Stimulated activated CD4-positive, alpha-beta T cell treated with anti-CD3 and anti-CD28 coated beads, Interleukin-15, amount 100 ng/mL, for 1 hour (primary cell): Measurements from ENCODE around the gene MSX2.

ENCODE experiments used
- DNase-seq, 2 donors: peaks; one replicate each; pipeline ENCODE4 v3.0.0-alpha.2; 2020; ENCODE audit warnings: low read depth in 1 of 2, low spot score in 1 of 2

Gene MSX2

GRCh38 chr5:174717826-174718455 is 6.4 kb upstream of the MSX2 start:
- DNase-seq = no peak

GRCh38 chr5:174718880-174719610 is 5.3 kb upstream of the MSX2 start:
- no peak for DNase-seq

DNA sequence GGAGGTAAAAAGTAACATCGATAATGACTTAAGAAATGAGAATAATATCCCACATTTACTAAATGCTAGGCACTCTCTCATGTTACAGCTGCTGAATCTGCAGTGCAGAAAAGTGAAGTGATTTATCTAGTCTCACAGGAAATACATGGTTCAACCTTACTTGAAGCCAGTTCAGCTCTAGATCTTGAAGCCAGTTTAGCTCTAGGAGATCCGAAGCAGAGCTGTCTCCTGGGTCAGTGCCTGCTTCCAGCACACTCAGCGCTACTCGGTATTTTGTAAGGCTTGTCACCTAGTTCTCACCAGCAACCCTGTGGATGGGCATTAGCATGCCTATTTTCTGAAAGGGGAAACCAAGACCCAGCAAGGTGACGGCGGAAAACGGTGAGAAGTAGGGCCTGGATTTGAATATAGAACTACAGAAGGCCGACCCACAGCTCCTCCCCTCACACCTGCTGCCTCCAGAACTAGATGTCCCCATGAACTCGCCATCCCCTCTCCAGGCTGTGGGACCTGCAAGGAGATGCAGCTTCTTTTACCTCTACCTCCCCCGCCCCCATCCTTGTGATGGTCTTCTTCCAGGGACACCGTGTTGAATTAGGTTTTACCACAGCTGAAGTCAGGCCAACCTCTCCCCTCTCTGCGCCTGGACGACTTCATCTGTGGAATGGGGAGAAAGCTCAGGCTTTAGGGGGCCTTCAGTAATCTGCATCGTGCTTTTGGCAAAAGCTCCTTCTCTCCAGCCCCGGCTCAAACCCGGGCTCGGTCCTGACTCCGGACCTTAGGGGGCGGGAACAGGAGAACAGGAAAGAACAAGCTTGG is 4.4 kb upstream of the MSX2 start:
- DNase-seq = no peak

- no peak for DNase-seq
These were observed 3.5 kb upstream of the MSX2 start for GRCh38 chr5:174720612-174721529.

- DNase-seq = no peak
These were observed 2.6 kb upstream of the MSX2 start for GRCh38 chr5:174721530-174722432.

DNA sequence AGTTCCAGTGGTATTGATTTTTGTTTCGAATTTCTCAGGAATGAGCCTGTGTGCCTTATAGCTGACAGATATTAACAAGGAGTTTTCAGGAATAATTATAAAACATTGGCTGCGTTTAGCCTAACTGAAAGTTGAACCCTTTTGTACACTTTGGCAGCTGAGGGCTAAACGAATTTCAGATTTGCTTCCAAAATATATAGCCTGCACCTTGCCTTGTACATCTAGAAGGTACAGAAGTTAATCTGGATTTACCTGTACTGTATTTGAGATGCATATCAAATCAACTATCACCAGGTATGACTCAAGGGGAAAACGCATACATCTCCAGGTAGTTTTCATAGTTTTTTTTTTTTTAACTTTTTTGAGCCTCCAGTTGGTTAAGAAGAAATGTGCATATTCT is 1.9 kb upstream of the MSX2 start:
- no peak for DNase-seq

DNA sequence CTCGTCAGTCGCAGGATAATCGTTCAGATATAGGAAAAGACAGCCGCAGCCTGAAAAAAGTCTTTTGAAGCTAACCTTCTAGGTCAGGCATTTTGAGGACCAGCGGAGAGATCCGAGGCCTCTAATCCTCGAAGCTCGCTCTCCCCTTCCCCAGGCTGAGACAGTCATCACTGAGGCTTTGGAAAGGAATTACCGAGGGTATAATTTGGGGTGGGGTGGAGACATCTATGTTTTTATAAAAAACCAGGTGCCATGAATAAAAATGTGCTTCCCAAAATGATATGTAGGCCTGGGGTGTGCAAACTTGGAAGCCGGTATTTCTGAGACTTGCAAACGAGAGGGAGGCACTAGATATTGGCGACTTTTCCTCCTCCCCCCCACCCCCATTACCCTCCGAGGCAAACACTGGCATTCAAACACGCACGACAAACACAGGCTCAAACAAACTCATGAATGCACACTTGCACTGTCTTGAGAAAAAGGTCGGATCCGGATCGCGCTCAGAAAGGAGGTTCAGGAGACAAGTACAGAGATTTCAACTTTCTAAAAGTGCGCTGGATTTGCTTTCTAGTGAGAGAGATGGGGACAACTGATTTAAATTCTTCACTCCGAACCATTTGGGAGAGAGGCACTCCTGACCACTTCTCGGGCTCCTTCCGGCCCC is 935 bp upstream of the MSX2 start:
- DNase-seq = no peak

DNA sequence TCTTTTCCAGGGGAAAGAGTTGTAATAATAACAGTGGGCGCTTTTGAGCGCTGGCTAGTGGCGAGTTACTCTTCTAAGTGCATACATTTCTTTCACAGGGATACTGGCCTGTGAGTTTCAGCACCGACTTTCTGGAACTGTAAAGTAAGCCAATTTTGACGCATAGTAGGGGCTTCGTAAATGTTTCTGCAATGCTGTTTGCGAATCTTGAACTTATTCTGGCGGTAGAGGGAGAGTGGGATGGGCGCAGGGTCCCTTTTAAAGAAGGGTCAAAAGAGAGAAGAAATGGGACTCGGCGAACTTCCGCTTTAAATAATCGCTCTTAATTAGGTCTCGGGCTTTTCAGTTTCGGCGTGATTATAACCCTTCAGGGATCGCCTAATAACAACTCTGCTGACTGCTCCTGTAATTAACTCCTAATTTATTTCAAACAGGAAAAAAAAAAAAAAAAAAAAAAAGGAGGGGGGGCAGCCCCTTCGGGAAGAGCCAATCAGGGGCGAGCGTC is 351 bp upstream of the MSX2 start:
- DNase-seq = no peak

DNA sequence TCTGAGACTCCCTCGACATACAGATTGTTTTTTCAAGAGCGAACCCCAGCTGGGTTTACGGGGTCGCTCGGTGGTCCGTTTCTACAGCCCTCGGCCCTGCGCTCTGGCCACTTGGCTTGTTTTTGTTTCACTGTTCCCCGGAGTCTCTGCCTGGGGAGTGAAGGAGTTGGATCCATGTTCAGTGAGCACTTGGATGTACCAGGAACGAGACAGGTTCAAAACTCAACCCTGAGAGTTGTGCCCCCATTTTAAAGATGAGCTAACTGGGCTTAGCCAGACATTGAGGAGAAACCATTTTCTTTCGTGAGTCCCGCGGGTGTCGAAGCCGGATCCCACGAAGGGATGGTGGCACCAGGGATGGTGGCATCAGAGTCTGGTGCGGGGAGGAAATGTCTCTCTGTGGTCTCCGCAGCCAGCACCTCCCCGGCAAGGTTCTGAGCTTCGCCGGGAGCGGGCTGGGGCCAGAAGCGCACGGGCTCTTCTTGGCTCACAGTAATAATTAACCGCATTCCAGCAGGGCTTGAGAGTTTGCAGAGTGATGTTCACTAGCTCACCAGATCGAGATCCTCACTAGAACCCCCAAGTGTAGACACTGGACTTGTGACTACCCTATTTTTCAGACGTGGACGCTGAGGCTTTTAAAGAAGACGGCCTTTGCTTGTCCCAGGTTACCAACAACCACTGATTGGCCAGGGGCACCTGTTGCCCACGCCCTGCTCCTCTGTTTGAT is 1.0 kb downstream of the MSX2 start:
- DNase-seq = no peak

GRCh38 chr5:174725991-174726601 is 1.7 kb downstream of the MSX2 start:
- no peak for DNase-seq

DNA sequence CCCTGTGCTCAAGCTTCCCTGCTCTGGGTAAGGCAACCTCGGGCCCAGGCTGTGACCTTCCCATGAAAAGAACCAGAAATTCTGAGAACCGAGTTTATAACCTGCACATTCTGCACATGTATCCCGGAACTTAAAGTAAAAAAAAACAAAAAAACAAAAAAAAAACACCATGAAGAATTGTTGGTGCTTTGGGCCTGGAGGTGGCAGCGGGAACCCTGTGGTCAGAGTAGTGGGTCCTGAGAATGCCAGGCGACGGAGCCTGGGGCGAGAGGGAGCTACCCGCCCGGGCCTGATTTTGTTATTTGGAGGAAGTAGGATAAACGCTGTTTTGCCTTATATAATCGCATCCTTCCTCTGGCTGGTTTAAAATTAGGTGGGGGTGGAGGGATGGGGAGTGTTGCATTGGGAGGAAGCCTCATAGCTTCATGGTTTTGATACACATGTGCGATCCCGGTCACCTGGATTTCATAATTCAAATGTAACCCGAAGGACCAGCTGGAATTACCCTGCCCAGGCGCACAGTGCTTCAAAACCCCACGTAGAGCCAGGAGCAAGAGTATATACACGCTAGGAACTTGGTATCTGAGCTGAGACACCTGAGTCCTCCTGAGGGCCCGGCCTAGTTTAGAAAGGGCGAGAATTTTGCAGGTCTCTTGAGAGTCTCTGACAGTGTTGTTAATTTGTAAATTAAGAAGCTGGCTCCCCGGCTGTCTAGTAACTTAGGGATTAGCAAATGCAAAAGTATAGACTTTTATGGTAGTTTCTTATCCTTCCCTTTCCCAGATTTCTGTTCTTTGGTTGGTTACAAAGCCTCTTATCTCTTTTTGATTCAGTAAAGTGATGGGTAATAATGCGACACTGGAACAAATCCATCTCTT is 2.8 kb downstream of the MSX2 start:
- DNase-seq = no peak

DNA sequence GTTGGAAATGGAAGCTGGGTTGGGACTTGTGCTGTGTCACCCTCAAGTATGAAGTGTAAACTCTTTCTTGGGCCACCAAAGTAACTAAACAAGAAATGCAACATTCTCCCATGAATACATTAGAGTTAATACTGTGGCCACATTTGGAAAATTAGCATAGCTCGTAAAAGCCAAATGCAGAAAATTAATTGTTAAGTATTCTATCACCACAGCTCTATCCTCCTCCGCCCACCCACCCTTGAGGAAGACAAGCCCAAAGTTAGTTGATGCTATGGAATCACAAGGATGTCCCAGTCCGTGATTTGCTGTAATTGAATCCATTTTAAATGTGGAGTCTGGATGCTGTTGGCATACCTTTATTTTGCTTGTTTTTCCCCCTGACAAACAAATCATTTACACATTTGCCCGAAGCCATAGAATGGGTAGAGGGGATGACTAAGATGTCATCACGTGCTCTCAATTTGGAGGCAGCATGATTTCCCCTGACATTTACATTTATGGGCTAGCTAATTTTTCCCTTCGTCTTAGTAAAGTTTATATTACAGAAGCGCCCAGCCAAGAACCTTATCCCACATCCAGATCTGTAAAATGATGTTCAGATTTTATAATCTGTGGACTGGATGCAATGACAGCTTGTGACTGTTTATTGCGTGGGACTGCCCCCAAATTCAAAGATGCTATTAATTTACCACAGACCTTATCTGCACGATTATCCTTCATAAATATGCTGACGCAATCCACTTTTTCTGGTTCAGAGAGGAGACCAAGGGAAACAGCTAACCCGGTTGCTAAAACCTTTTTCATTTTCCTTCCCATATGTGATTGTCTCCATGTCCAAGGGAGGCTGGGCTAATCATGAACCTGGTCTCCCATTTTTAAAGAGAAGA is 3.7 kb downstream of the MSX2 start:
- DNase-seq = no peak

GRCh38 chr5:174729075-174729680 is 4.8 kb downstream of the MSX2 start:
- DNase-seq = no peak

- no peak for DNase-seq
These were observed 7.0 kb downstream of the MSX2 start for GRCh38 chr5:174731214-174732035.
